SK-N-SH (cell line): ENCODE data around the gene THSD7A. TPM values are rescaled to one million over a fixed set of nuclear protein-coding genes. Genes with fewer than 3 reads are reported as not detected.

ENCODE experiments used
- CTCF ChIA-PET: fragments of 300-600, 350-600 bp; formaldehyde crosslinking; extraction: SDS; loops from one replicate; lab custom pipeline; 2021; lab: Yijun Ruan, JAX
- POLR2A ChIA-PET: fragments of 350-600 bp; sonication (Branson Sonifier 250); formaldehyde crosslinking; extraction: SDS; loops from one replicate; lab custom pipeline; 2020; ENCODE audit warnings: antibody characterized with exemption, inconsistent platforms; lab: Yijun Ruan, JAX
- DNase-seq: peaks from one replicate; pipeline ENCODE4 v3.0.0; 2012
- H2AFZ ChIP-seq: fragments of 200-600 bp; sonication (generic); 2 replicates; pipeline ENCODE4 v1.8.1; 2016; ENCODE audit warnings: antibody characterized with exemption, mild to moderate bottlenecking, low read depth
- H3F3A ChIP-seq: fragments of 200-600 bp; sonication (generic); replicated peaks from 2 replicates; pipeline ENCODE3; 2016; ENCODE audit warnings: antibody characterized with exemption, mild to moderate bottlenecking; ENCODE audit not compliant: insufficient read depth
- H3K27ac ChIP-seq, 2 experiments: fragments of 200-500 bp in 1 of 2; fragments of 200-600 bp in 1 of 2; sonication (Bioruptor generic) in 1 of 2; sonication (generic), shearing (Covaris generic) in 1 of 2; 2 replicates each; pipeline versions ENCODE4 v1.5.1 to v1.6.1; 2014 to 2016; ENCODE audit warnings: low read depth in 2 of 2, inconsistent platforms in 1 of 2, low read length in 1 of 2, mild to moderate bottlenecking in 1 of 2, mixed read lengths in 1 of 2
- H3K27me3 ChIP-seq: fragments of 200-600 bp; sonication (generic), shearing (Covaris generic); 2 replicates; pipeline ENCODE4 v1.6.1; 2016; ENCODE audit warnings: mixed run types; ENCODE audit not compliant: insufficient read depth
- H3K36me3 ChIP-seq, 2 experiments: fragments of 200-500 bp in 1 of 2; fragments of 200-600 bp in 1 of 2; sonication (Bioruptor generic) in 1 of 2; sonication (generic) in 1 of 2; replicated peaks in 1 of 2; 2 replicates each; pipeline versions ENCODE3 to v1.5.1; 2014 to 2016; ENCODE audit warnings: low read length in 1 of 2, mild to moderate bottlenecking in 1 of 2; ENCODE audit not compliant: insufficient read depth in 2 of 2, control insufficient read depth in 1 of 2
- H3K4me1 ChIP-seq, 2 experiments: fragments of 200-500 bp in 1 of 2; fragments of 200-600 bp in 1 of 2; sonication (Bioruptor generic) in 1 of 2; sonication (generic), shearing (Covaris generic) in 1 of 2; 2 replicates each; pipeline versions ENCODE4 v1.5.1 to v1.6.1; 2014 to 2016; ENCODE audit warnings: low read depth in 1 of 2, low read length in 1 of 2, mixed run types in 1 of 2; ENCODE audit not compliant: insufficient read depth in 2 of 2, control insufficient read depth in 1 of 2
- H3K4me2 ChIP-seq: fragments of 200-600 bp; sonication (generic), shearing (Covaris generic); 2 replicates; pipeline ENCODE4 v1.6.1; 2017; ENCODE audit warnings: mixed run types
- H3K4me3 ChIP-seq, 2 experiments: fragments of 200-500 bp in 1 of 2; fragments of 200-600 bp in 1 of 2; sonication (Bioruptor generic) in 1 of 2; sonication (generic), shearing (Covaris generic) in 1 of 2; 2 replicates each; pipeline versions ENCODE4 v1.5.1 to v1.8.1; 2014 to 2016; ENCODE audit warnings: low read depth in 2 of 2, inconsistent platforms in 1 of 2, low read length in 1 of 2, mild to moderate bottlenecking in 1 of 2, mixed read lengths in 1 of 2, moderate library complexity in 1 of 2
- H3K79me2 ChIP-seq: fragments of 200-600 bp; sonication (generic); 2 replicates; pipeline ENCODE4 v1.8.1; 2017; ENCODE audit warnings: mild to moderate bottlenecking; ENCODE audit not compliant: insufficient read depth
- H3K9ac ChIP-seq: fragments of 200-600 bp; sonication (generic); 2 replicates; pipeline ENCODE4 v1.6.1; 2017; ENCODE audit warnings: mixed run types
- H3K9me2 ChIP-seq: fragments of 200-600 bp; sonication (generic); 2 replicates; pipeline ENCODE4 v1.6.1; 2017; ENCODE audit warnings: mixed run types
- H3K9me3 ChIP-seq: fragments of 200-600 bp; sonication (generic); 2 replicates; pipeline ENCODE4 v1.6.1; 2017; ENCODE audit warnings: mixed run types, mild to moderate bottlenecking, moderate library complexity
- H4K20me1 ChIP-seq: fragments of 200-600 bp; sonication (generic); 2 replicates; pipeline ENCODE4 v1.6.1; 2017; ENCODE audit warnings: mild to moderate bottlenecking, mixed run types; ENCODE audit not compliant: insufficient read depth
- CHD2 ChIP-seq: fragments of 150-350 bp; IDR thresholded peaks from 2 replicates; pipeline ENCODE4 v1.6.1; 2018; ENCODE audit warnings: low read length; ENCODE audit not compliant: partially characterized antibody
- EP300 ChIP-seq, 2 experiments: IDR thresholded peaks; 2 replicates each; pipeline versions ENCODE4 v1.4.0 to v1.6.1; 2012; ENCODE audit warnings: borderline replicate concordance in 1 of 2, low read depth in 1 of 2, low read length in 1 of 2
- EZH2phosphoT487 ChIP-seq: fragments of 200-600 bp; sonication (generic); IDR thresholded peaks from 2 replicates; pipeline ENCODE4 v1.6.1; 2017; ENCODE audit warnings: low read depth, mixed run types, mild to moderate bottlenecking, antibody characterized with exemption, moderate library complexity, borderline replicate concordance
- FOXJ3 ChIP-seq: sonication (generic); formaldehyde crosslinking; IDR thresholded peaks from 2 replicates; pipeline ENCODE4 v1.5.1; 2020; ENCODE audit warnings: mild to moderate bottlenecking, missing genetic modification reagents
- GATA2 ChIP-seq: sonication (generic); formaldehyde crosslinking; IDR thresholded peaks from 2 replicates; pipeline ENCODE4 v1.5.0; 2020; ENCODE audit warnings: mild to moderate bottlenecking, missing genetic modification reagents
- JUND ChIP-seq: IDR thresholded peaks from 2 replicates; pipeline ENCODE4 v1.4.0; 2012
- MEF2A ChIP-seq: IDR thresholded peaks from 2 replicates; pipeline ENCODE4 v1.4.0; 2012; ENCODE audit warnings: low read depth, borderline replicate concordance
- MXI1 ChIP-seq: IDR thresholded peaks from 2 replicates; pipeline ENCODE4 v1.6.1; 2012; ENCODE audit warnings: mild to moderate bottlenecking, low read depth, low read length, improper control_type of control experiment
- NFIC ChIP-seq: IDR thresholded peaks from 2 replicates; pipeline ENCODE4 v1.4.0; 2012; ENCODE audit warnings: borderline replicate concordance
- NRF1 ChIP-seq: IDR thresholded peaks from 2 replicates; pipeline ENCODE4 v1.6.1; 2012; ENCODE audit warnings: low read depth, mild to moderate bottlenecking, low read length
- PBX3 ChIP-seq: IDR thresholded peaks from 2 replicates; pipeline ENCODE4; 2012
- RAD21 ChIP-seq: IDR thresholded peaks from 2 replicates; pipeline ENCODE4 v1.6.1; 2012; ENCODE audit warnings: mild to moderate bottlenecking, low read length
- RCOR1 ChIP-seq: fragments of 150-350 bp; IDR thresholded peaks from 2 replicates; pipeline ENCODE4 v1.6.1; 2017; ENCODE audit warnings: antibody characterized with exemption, low read length
- RFX5 ChIP-seq: IDR thresholded peaks from 2 replicates; pipeline ENCODE4 v1.6.1; 2012; ENCODE audit warnings: mild to moderate bottlenecking, improper control_type of control experiment, low read length
- RXRA ChIP-seq: IDR thresholded peaks from 2 replicates; pipeline ENCODE4 v1.4.0; 2012; ENCODE audit warnings: low read depth, mild to moderate bottlenecking, borderline replicate concordance
- SMC3 ChIP-seq: IDR thresholded peaks from 2 replicates; pipeline ENCODE4 v1.6.1; 2012; ENCODE audit warnings: low read depth, low read length, improper control_type of control experiment
- TAF1 ChIP-seq: IDR thresholded peaks from 2 replicates; pipeline ENCODE4 v1.6.1; 2012; ENCODE audit warnings: low read depth, mild to moderate bottlenecking, low read length, moderate library complexity, borderline replicate concordance
- TCF12 ChIP-seq: IDR thresholded peaks from 2 replicates; pipeline ENCODE4 v1.4.0; 2012
- YY1 ChIP-seq: IDR thresholded peaks from 2 replicates; pipeline ENCODE4 v1.4.0; 2012; ENCODE audit warnings: low read depth, mild to moderate bottlenecking
- ZBTB33 ChIP-seq: IDR thresholded peaks from 2 replicates; pipeline ENCODE4 v1.4.0; 2012; ENCODE audit warnings: low read depth, borderline replicate concordance
- WGBS: methylation state at CpG from one replicate; pipeline ENCODE4 v1.1.6; 2017; ENCODE audit warnings: low lambda C conversion rate; 5-methylcytosine and 5-hydroxymethylcytosine counted together
- polyA plus RNA-seq, 3 experiments: library from polyadenylated mRNA; depleted of rRNA; stranded (reverse); fragments of >200 nt; gene quantifications; 2 replicates each; pipeline ENCODE4 v1.2.3, GENCODE V29; 2012
- TF ChIP-seq, protein P1 (sequence below): fragments of 150-350 bp; IDR thresholded peaks from 2 replicates; pipeline ENCODE4 v1.6.1; 2016; ENCODE audit warnings: mild to moderate bottlenecking, low read depth, low read length

The THSD7A gene
- polyA plus RNA-seq, 1 of the 3 experiments (the other 2 are of a cell fraction), result 0.16 TPM

DNA sequence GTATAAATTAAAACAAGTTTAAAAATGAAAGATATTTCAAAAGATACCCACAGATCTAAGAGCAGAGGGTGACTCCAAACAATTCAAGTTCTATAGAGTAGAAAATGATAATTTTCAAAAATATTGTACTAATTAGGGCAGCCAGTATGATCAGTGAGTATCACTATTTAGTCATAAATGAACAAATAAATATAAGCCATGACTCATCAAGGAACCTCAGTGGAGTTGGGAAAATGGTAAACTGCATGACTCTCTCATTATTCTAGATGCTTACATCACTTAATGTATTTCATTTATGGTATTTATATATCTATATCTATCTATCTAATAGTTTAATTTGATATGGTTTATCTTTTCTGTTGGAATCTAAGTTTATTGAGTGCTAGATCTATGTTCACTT is 94.3 kb downstream of the THSD7A start (continued):
- TF ChIP-seq, protein P1, sequence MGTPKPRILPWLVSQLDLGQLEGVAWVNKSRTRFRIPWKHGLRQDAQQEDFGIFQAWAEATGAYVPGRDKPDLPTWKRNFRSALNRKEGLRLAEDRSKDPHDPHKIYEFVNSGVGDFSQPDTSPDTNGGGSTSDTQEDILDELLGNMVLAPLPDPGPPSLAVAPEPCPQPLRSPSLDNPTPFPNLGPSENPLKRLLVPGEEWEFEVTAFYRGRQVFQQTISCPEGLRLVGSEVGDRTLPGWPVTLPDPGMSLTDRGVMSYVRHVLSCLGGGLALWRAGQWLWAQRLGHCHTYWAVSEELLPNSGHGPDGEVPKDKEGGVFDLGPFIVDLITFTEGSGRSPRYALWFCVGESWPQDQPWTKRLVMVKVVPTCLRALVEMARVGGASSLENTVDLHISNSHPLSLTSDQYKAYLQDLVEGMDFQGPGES, result no peak
- TF ChIP-seq RCOR1 (no peak), SMC3 (no peak), GATA2 (no peak), RFX5 (no peak)
- TF ChIP-seq, all 33 proteins: peak for 0

DNA sequence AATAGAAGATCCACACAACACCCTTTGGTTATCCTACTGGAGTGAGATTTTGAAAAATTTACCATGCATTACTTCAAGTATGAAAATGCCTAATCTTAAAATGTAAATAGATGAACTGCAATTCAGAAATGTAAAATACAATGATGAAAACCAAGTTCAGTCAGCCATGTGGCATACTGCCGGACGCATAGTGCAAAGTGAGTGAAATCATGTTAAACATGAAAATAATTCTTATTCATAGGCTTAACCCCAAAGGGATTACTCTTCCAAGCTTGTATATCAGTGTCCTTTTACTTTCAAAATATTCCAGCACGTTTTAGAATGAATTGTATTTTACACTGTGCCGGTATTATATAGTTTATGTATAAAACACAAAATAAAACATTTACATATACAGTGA is 99.8 kb downstream of the THSD7A start:
- H3K9me2 ChIP-seq, result no peaks in the 10 kb centered on the region
- peak overlapping the region in 1 of 2 experiments; percentile 43; a peak in 2 of 4 replicates for H3K27ac ChIP-seq
- no peak overlapping the region for H2AFZ ChIP-seq
- POLR2A ChIA-PET, result no interaction called here
- H3K4me1 ChIP-seq, result peaks cover 0 to 21% of the 10 kb centered on the region in 2 experiments; a peak in 1 of 4 replicates
- WGBS, result 68% methylated on average over 4 of the region's 4 CpGs
- H3K27me3 ChIP-seq, result no peaks in the 10 kb centered on the region
- H3K4me2 ChIP-seq, result no peak overlapping the region
- CTCF ChIA-PET, result interaction anchor here (0.8 kb wide), 1 partner anchor 590 kb away, joined by 3 read pairs; no protein-coding TSS in a partner anchor
- no peaks in the 10 kb centered on the region for H4K20me1 ChIP-seq
- H3F3A ChIP-seq, result no peaks in the 10 kb centered on the region
- no peak overlapping the region for H3K4me3 ChIP-seq
- no peak for DNase-seq
- H3K79me2 ChIP-seq, result no peaks in the 10 kb centered on the region
- no peak for TF ChIP-seq GATA2
- TF ChIP-seq TAF1, result no peak
- no peak for TF ChIP-seq MXI1
- no peak for TF ChIP-seq EP300 (IDR thresholded peaks at IDR 0.05; ENCODE audit: borderline replicate concordance in 1 of 2, low read depth in 1 of 2, low read length in 1 of 2)
- no peak for TF ChIP-seq TCF12
- TF ChIP-seq CHD2, result no peak
- no peak for TF ChIP-seq YY1
- no peak for TF ChIP-seq RCOR1
- TF ChIP-seq PBX3, result no peak
- TF ChIP-seq FOXJ3 (CRISPR knock-in tag), result no peak
- TF ChIP-seq NFIC, result no peak
- H3K36me3 ChIP-seq, result no peaks in the 10 kb centered on the region
- H3K9me3 ChIP-seq, result no peaks in the 10 kb centered on the region
- H3K9ac ChIP-seq, result no peak overlapping the region

GRCh38 chr7:11730725-11731124 is 101.3 kb downstream of the THSD7A start:
- H3F3A ChIP-seq, result no peaks in the 10 kb centered on the region
- H3K9me3 ChIP-seq, result no peaks in the 10 kb centered on the region
- no peak overlapping the region for H2AFZ ChIP-seq
- H3K9ac ChIP-seq, result no peak overlapping the region
- TF ChIP-seq PBX3, result no peak
- no peak for TF ChIP-seq RFX5
- TF ChIP-seq CHD2, result no peak
- no peak for TF ChIP-seq MEF2A
- no peak for TF ChIP-seq NFIC
- no peak for TF ChIP-seq RAD21
- no peak for TF ChIP-seq RXRA
- TF ChIP-seq SMC3, result no peak
- TF ChIP-seq TCF12, result no peak
- no peak for TF ChIP-seq NRF1
- TF ChIP-seq MXI1, result no peak
- TF ChIP-seq RCOR1, result no peak
- TF ChIP-seq EZH2phosphoT487, result no peak
- no peak for TF ChIP-seq JUND
- TF ChIP-seq ZBTB33, result no peak
- no peaks in the 10 kb centered on the region for H4K20me1 ChIP-seq
- no peaks in the 10 kb centered on the region for H3K27me3 ChIP-seq
- no peak overlapping the region for H3K4me2 ChIP-seq
- peak overlapping the region in 1 of 2 experiments; percentile 30; a peak in 2 of 4 replicates for H3K27ac ChIP-seq
- ChIA-PET POLR2A (no interaction called here), CTCF (interaction anchor here (1.1 kb wide), 1 partner anchor 20 kb away, joined by 3 read pairs; no protein-coding TSS in a partner anchor)
- H3K79me2 ChIP-seq, result no peaks in the 10 kb centered on the region
- no peak for DNase-seq
- 84% methylated on average over 1 of the region's 1 CpG for WGBS
- no peaks in the 10 kb centered on the region for H3K9me2 ChIP-seq
- H3K4me3 ChIP-seq, result no peak overlapping the region
- peaks cover 0 to 34% of the 10 kb centered on the region in 2 experiments; a peak in 2 of 4 replicates for H3K4me1 ChIP-seq
- H3K36me3 ChIP-seq, result no peaks in the 10 kb centered on the region
